A673 (cell line): ENCODE measurements around the gene ALX3. TPM values are rescaled to one million over a fixed set of nuclear protein-coding genes. Genes with fewer than 3 reads are reported as not detected.

ENCODE experiments used
- BruUV-seq: library from RNA; stranded (reverse); fragments of 400-500 nt; replicated peaks from 2 replicates; lab custom pipeline; 2021; lab: Mats Ljungman, UMichigan
- CTCF ChIA-PET: fragments of 300-600 bp; sonication (Branson Sonifier 250); formaldehyde crosslinking; loops from one replicate; lab custom pipeline; 2022; ENCODE audit warnings: antibody characterized with exemption; lab: Charles Lee
- POLR2A ChIA-PET: fragments of 300-600 bp; sonication (Branson Sonifier 250); formaldehyde crosslinking; loops from one replicate; lab custom pipeline; 2022; ENCODE audit warnings: antibody characterized with exemption; ENCODE audit not compliant: low non-redundant PET; lab: Charles Lee
- DNase-seq: peaks from one replicate; pipeline ENCODE4 v3.0.0-alpha.2; 2015; ENCODE audit warnings: low spot score
- H3K27ac ChIP-seq: fragments of 200-600 bp; sonication (generic); 2 replicates; pipeline ENCODE4 v1.5.1; 2016; ENCODE audit warnings: mixed run types, low read depth, mild to moderate bottlenecking, mixed read lengths, antibody characterized with exemption, low read length; ENCODE audit not compliant: poor library complexity, severe bottlenecking
- H3K27me3 ChIP-seq: fragments of 200-600 bp; sonication (generic); replicated peaks from 2 replicates; pipeline ENCODE4 v1.6.1; 2017; ENCODE audit warnings: mixed run types, low read depth, mild to moderate bottlenecking, mixed read lengths, antibody characterized with exemption, low read length; ENCODE audit not compliant: insufficient read depth, poor library complexity
- H3K36me3 ChIP-seq: fragments of 200-600 bp; sonication (generic); 2 replicates; pipeline ENCODE4 v1.6.1; 2016; ENCODE audit warnings: mixed run types, mild to moderate bottlenecking, mixed read lengths, antibody characterized with exemption, low read length; ENCODE audit not compliant: insufficient read depth, poor library complexity, severe bottlenecking
- H3K4me1 ChIP-seq: fragments of 200-600 bp; sonication (generic); 2 replicates; pipeline ENCODE4 v1.6.1; 2017; ENCODE audit warnings: mixed run types, mild to moderate bottlenecking, mixed read lengths, antibody characterized with exemption, low read length; ENCODE audit not compliant: insufficient read depth, poor library complexity, severe bottlenecking
- H3K4me3 ChIP-seq: fragments of 200-600 bp; sonication (generic); 2 replicates; pipeline ENCODE4 v1.5.1; 2016; ENCODE audit warnings: low read depth, mixed run types, mild to moderate bottlenecking, mixed read lengths, low read length; ENCODE audit not compliant: poor library complexity, severe bottlenecking
- H3K9me3 ChIP-seq: fragments of 200-600 bp; sonication (generic); 2 replicates; pipeline ENCODE4 v1.6.1; 2016; ENCODE audit warnings: mixed run types, low read depth, mild to moderate bottlenecking, mixed read lengths, antibody characterized with exemption, low read length; ENCODE audit not compliant: poor library complexity, severe bottlenecking
- CTCF ChIP-seq: fragments of 300-800, 200-600 bp; sonication (generic); conservative IDR thresholded peaks from 2 replicates; pipeline ENCODE4 v1.5.1; 2017; ENCODE audit warnings: low read depth, mild to moderate bottlenecking, antibody characterized with exemption, low read length, moderate library complexity, mixed read lengths
- EZH2 ChIP-seq: fragments of 200-600 bp; sonication (generic); IDR thresholded peaks from 2 replicates; pipeline ENCODE4 v1.6.1; 2017; ENCODE audit warnings: borderline replicate concordance, low read depth, mild to moderate bottlenecking, mixed read lengths, antibody characterized with exemption, low read length; ENCODE audit not compliant: poor library complexity, severe bottlenecking
- intact Hi-C: fragments of 100-400 bp; cut with micrococcal nuclease; formaldehyde crosslinking; loops from one replicate; pipeline ENCODE4 v1.10.0; 2022; ENCODE audit not compliant: unreplicated experiment
- total RNA-seq: library from RNA; stranded (reverse); gene quantifications from 2 replicates; pipeline ENCODE4 v1.2.3, GENCODE V29; 2021

ALX3 gene
- total RNA-seq, 1 experiment from 2014 or later: 0.84 TPM

GRCh38 chr1:110057963-110058518 is 12.4 kb downstream of the ALX3 start:
- no peak overlapping the region for H3K27ac ChIP-seq
- H3K4me3 ChIP-seq: no peak overlapping the region
- CTCF ChIA-PET: no interaction called here
- no peaks in the 10 kb centered on the region for H3K27me3 ChIP-seq
- TF ChIP-seq CTCF: no peak
- no peak for TF ChIP-seq EZH2
- H3K4me1 ChIP-seq: no peaks in the 10 kb centered on the region
- no peak for DNase-seq
- H3K36me3 ChIP-seq: peaks cover 44% of the 10 kb centered on the region
- intact Hi-C loops: no loop called here
- POLR2A ChIA-PET: no interaction called here
- H3K9me3 ChIP-seq: no peaks in the 10 kb centered on the region
- no TSS peak for BruUV-seq

DNA sequence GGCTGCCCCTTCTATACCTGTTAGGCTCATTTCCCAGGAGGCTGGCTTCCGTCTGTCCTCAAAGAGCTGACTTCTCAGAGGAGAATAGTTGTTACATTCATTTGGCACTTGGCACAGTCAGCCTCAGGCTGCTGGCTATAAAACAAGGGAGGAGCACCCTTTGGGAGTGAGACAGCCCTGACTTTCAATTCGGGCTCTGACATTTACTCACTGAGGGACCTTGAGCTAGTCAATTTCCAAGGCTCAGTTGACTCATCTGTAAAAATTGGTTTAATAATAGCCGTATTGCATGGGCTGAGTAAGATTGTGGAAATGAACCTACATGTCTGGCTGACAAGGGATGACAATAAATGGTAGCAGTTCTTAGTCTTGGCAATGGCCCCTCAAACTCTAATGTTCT is 13.7 kb downstream of the ALX3 start:
- no peak for DNase-seq
- Histone ChIP-seq H3K9me3 (no peaks in the 10 kb centered on the region), H3K27me3 (no peaks in the 10 kb centered on the region), H3K27ac (no peak overlapping the region), H3K36me3 (peaks cover 47% of the 10 kb centered on the region), H3K4me1 (no peaks in the 10 kb centered on the region), H3K4me3 (no peak overlapping the region)
- POLR2A ChIA-PET: no interaction called here
- intact Hi-C loops: no loop called here
- no TSS peak for BruUV-seq
- TF ChIP-seq EZH2: no peak
- TF ChIP-seq CTCF: no peak
- CTCF ChIA-PET: no interaction called here

DNA sequence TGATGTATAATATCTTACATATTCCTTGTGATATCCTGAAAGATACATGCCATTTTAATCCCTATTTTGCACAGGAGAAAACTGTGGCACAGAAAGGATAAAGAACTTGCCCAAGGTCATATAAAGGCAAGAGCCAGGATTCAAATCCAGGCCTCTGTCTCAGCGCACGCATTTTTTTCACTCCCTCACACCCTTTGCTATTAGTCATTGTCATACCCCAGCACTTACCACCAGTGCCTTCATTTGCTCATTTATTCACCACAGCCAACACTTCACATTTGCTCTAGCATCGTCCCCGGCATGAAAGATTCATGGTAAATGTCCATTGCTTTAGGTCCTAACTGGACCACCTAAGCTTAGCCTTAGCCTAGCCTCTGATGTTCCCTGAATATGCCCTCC is 14.2 kb downstream of the ALX3 start:
- intact Hi-C loops: no loop called here
- POLR2A ChIA-PET: no interaction called here
- H3K9me3 ChIP-seq: no peaks in the 10 kb centered on the region
- H3K4me1 ChIP-seq: no peaks in the 10 kb centered on the region
- DNase-seq: no peak
- H3K27me3 ChIP-seq: no peaks in the 10 kb centered on the region
- peaks cover 47% of the 10 kb centered on the region for H3K36me3 ChIP-seq
- H3K4me3 ChIP-seq: no peak overlapping the region
- CTCF ChIA-PET: no interaction called here
- BruUV-seq: no TSS peak
- no peak overlapping the region for H3K27ac ChIP-seq
- TF ChIP-seq EZH2: no peak
- TF ChIP-seq CTCF: no peak
